ENCODE results near the gene ANXA10. TPM values are rescaled to one million over a fixed set of nuclear protein-coding genes. Genes with fewer than 3 reads are reported as not detected.
"Not testable (repeated sequence)": the region's sequence is repeated elsewhere in the genome, so short reads cannot be mapped to it uniquely, and the experiment has no call there.

ANXA10 gene
- total RNA-seq, 8 experiments from 2014 or later: 0.49 to 6.8 TPM; not detected in 6

- peak in 3 of 8 experiments; percentile 33 to 36 (median 35) for ATAC-seq (replicated peaks in 6 of 8)
- in situ Hi-C loops (cut with MboI; ENCODE audit: low pct_unique_long_range_greater_than_20kb in 2 of 9, low sequenced_read_pairs in 9 of 9, unreplicated experiment in 9 of 9): no loop called here
- 38 to 100% (median 83%) methylated on average over 1 to 5 of the region's 5 CpGs for whole genome bisulfite sequencing, 10 experiments
- Histone ChIP-seq H3K4me3 (no peak overlapping the region), H3K27ac (no peak overlapping the region), H3K4me1 (replicated peaks in 1 of 2) (peaks cover under 1 to 1% of the 10 kb centered on the region in 2 donors)
Observed at GRCh38 chr4:168124008-168124641, 31.8 kb downstream of the ANXA10 start.

GRCh38 chr4:168126952-168127351, 34.6 kb downstream of the ANXA10 start:
- in situ Hi-C loops (cut with MboI; ENCODE audit: low pct_unique_long_range_greater_than_20kb in 2 of 9, low sequenced_read_pairs in 9 of 9, unreplicated experiment in 9 of 9): no loop called here
- Histone ChIP-seq H3K4me1 (replicated peaks in 1 of 2) (peaks cover 2 to 4% of the 10 kb centered on the region in 2 donors), H3K4me3 (no peak overlapping the region), H3K27ac (no peak overlapping the region)
- WGBS, 10 experiments: 39 to 100% (median 88%) methylated on average over 1 to 2 of the region's 2 CpGs; no CpG with 5 or more reads in 3 of the 10 experiments
- ATAC-seq (replicated peaks in 6 of 8): no peak

- H3K27ac ChIP-seq: no peak overlapping the region
- peaks cover 2 to 4% of the 10 kb centered on the region in 2 donors for H3K4me1 ChIP-seq (replicated peaks in 1 of 2)
- no peak for ATAC-seq (replicated peaks in 6 of 8)
- in situ Hi-C loops (cut with MboI; ENCODE audit: low pct_unique_long_range_greater_than_20kb in 2 of 9, low sequenced_read_pairs in 9 of 9, unreplicated experiment in 9 of 9): no loop called here
- H3K4me3 ChIP-seq: no peak overlapping the region
Observed at GRCh38 chr4:168128601-168129000, 36.3 kb downstream of the ANXA10 start.

- Histone ChIP-seq H3K4me3 (no peak overlapping the region), H3K27ac (no peak overlapping the region), H3K4me1 (replicated peaks in 1 of 2) (peaks cover 2 to 4% of the 10 kb centered on the region in 2 donors)
- 19 to 52% (median 32%) methylated on average over 2 to 6 of the region's 6 CpGs; no CpG with 5 or more reads in 1 of the 10 experiments for WGBS, 10 experiments
- ATAC-seq (replicated peaks in 6 of 8): no peak
- in situ Hi-C loops (cut with MboI; ENCODE audit: low pct_unique_long_range_greater_than_20kb in 2 of 9, low sequenced_read_pairs in 9 of 9, unreplicated experiment in 9 of 9): no loop called here
Observed at GRCh38 chr4:168129046-168129772, 36.9 kb downstream of the ANXA10 start.

GRCh38 chr4:168129802-168130201, 37.5 kb downstream of the ANXA10 start:
- 7 to 86% (median 64%) methylated on average over 1 to 2 of the region's 2 CpGs for WGBS, 10 experiments
- no peak overlapping the region for H3K4me3 ChIP-seq
- peaks cover 2 to 4% of the 10 kb centered on the region in 2 donors for H3K4me1 ChIP-seq (replicated peaks in 1 of 2)
- ATAC-seq (replicated peaks in 6 of 8): no peak
- H3K27ac ChIP-seq: no peak overlapping the region
- in situ Hi-C loops (cut with MboI; ENCODE audit: low pct_unique_long_range_greater_than_20kb in 2 of 9, low sequenced_read_pairs in 9 of 9, unreplicated experiment in 9 of 9): no loop called here

- no peak for ATAC-seq (replicated peaks in 6 of 8)
- H3K4me1 ChIP-seq (replicated peaks in 1 of 2): peaks cover 2 to 4% of the 10 kb centered on the region in 2 donors
- H3K27ac ChIP-seq: no peak overlapping the region
- H3K4me3 ChIP-seq: no peak overlapping the region
- in situ Hi-C loops (cut with MboI; ENCODE audit: low pct_unique_long_range_greater_than_20kb in 2 of 9, low sequenced_read_pairs in 9 of 9, unreplicated experiment in 9 of 9): no loop called here
Observed at GRCh38 chr4:168131196-168131595, 38.9 kb downstream of the ANXA10 start.

- Histone ChIP-seq H3K27ac (no peak overlapping the region), H3K4me3 (no peak overlapping the region), H3K4me1 (replicated peaks in 1 of 2) (no peaks in the 10 kb centered on the region)
- in situ Hi-C loops (cut with MboI; ENCODE audit: low pct_unique_long_range_greater_than_20kb in 2 of 9, low sequenced_read_pairs in 9 of 9, unreplicated experiment in 9 of 9): no loop called here
- peak in 5 of 8 experiments; percentile 22 to 85 (median 58) for ATAC-seq (replicated peaks in 6 of 8)
Observed at GRCh38 chr4:168134651-168135050, 42.3 kb downstream of the ANXA10 start.

- in situ Hi-C loops (cut with MboI; ENCODE audit: low pct_unique_long_range_greater_than_20kb in 2 of 9, low sequenced_read_pairs in 9 of 9, unreplicated experiment in 9 of 9); ATAC-seq (replicated peaks in 6 of 8); H3K4me3 ChIP-seq; H3K27ac ChIP-seq; H3K4me1 ChIP-seq (replicated peaks in 1 of 2): not testable (repeated sequence)
- 88 to 100% (median 100%) methylated on average over 1 of the region's 1 CpG; no CpG with 5 or more reads in 3 of the 10 experiments for WGBS, 10 experiments
Observed at GRCh38 chr4:168135860-168136259, 43.5 kb downstream of the ANXA10 start.

GRCh38 chr4:168137695-168138094, 45.4 kb downstream of the ANXA10 start:
- H3K4me3 ChIP-seq; in situ Hi-C loops (cut with MboI; ENCODE audit: low pct_unique_long_range_greater_than_20kb in 2 of 9, low sequenced_read_pairs in 9 of 9, unreplicated experiment in 9 of 9); H3K27ac ChIP-seq; H3K4me1 ChIP-seq (replicated peaks in 1 of 2): not testable (repeated sequence)
- peak in 2 of 8 experiments; percentile 15 to 28 for ATAC-seq (replicated peaks in 6 of 8)
- WGBS, 10 experiments: 0 to 100% (median 83%) methylated on average over 1 to 2 of the region's 2 CpGs; no CpG with 5 or more reads in 3 of the 10 experiments

GRCh38 chr4:168138143-168138542, 45.8 kb downstream of the ANXA10 start:
- 0 to 92% (median 48%) methylated on average over 2 to 3 of the region's 3 CpGs; no CpG with 5 or more reads in 4 of the 10 experiments for WGBS, 10 experiments
- in situ Hi-C loops (cut with MboI; ENCODE audit: low pct_unique_long_range_greater_than_20kb in 2 of 9, low sequenced_read_pairs in 9 of 9, unreplicated experiment in 9 of 9): no loop called here
- Histone ChIP-seq H3K4me1 (replicated peaks in 1 of 2) (no peaks in the 10 kb centered on the region), H3K27ac (no peak overlapping the region), H3K4me3 (no peak overlapping the region)
- peak in 2 of 8 experiments; percentile 47 to 57 for ATAC-seq (replicated peaks in 6 of 8)

- WGBS, 10 experiments: 25 to 92% (median 72%) methylated on average over 1 to 5 of the region's 5 CpGs
- peak in 2 of 8 experiments; percentile 42 to 61 for ATAC-seq (replicated peaks in 6 of 8)
- no peak overlapping the region for H3K4me3 ChIP-seq
- in situ Hi-C loops (cut with MboI; ENCODE audit: low pct_unique_long_range_greater_than_20kb in 2 of 9, low sequenced_read_pairs in 9 of 9, unreplicated experiment in 9 of 9): no loop called here
- no peaks in the 10 kb centered on the region for H3K4me1 ChIP-seq (replicated peaks in 1 of 2)
- H3K27ac ChIP-seq: no peak overlapping the region
Observed at GRCh38 chr4:168139336-168139735, 47.0 kb downstream of the ANXA10 start.

GRCh38 chr4:168141733-168142132, 49.4 kb downstream of the ANXA10 start:
- in situ Hi-C loops (cut with MboI; ENCODE audit: low pct_unique_long_range_greater_than_20kb in 2 of 9, low sequenced_read_pairs in 9 of 9, unreplicated experiment in 9 of 9): no loop called here
- no peak for ATAC-seq (replicated peaks in 6 of 8)

GRCh38 chr4:168143601-168144000, 51.3 kb downstream of the ANXA10 start:
- ATAC-seq (replicated peaks in 6 of 8): no peak
- no peak overlapping the region for H3K27ac ChIP-seq
- no peaks in the 10 kb centered on the region for H3K4me1 ChIP-seq (replicated peaks in 1 of 2)
- WGBS, 10 experiments: 25 to 79% (median 64%) methylated on average over 1 to 2 of the region's 2 CpGs; no CpG with 5 or more reads in 3 of the 10 experiments
- no peak overlapping the region for H3K4me3 ChIP-seq
- in situ Hi-C loops (cut with MboI; ENCODE audit: low pct_unique_long_range_greater_than_20kb in 2 of 9, low sequenced_read_pairs in 9 of 9, unreplicated experiment in 9 of 9): no loop called here

More at GRCh38 chr4:168141733-168142132, 49.4 kb downstream of the ANXA10 start:
- no peak overlapping the region for H3K27ac ChIP-seq
- 69 to 96% (median 84%) methylated on average over 1 to 7 of the region's 7 CpGs; no CpG with 5 or more reads in 1 of the 10 experiments for WGBS, 10 experiments
- H3K4me1 ChIP-seq (replicated peaks in 1 of 2): no peaks in the 10 kb centered on the region
- H3K4me3 ChIP-seq: no peak overlapping the region
